H1 (cell line): ENCODE measurements around the gene PASK. TPM values are rescaled to one million over a fixed set of nuclear protein-coding genes. Genes with fewer than 3 reads are reported as not detected.

Experiments used
- CTCF ChIA-PET: fragments of 300-600 bp; sonication (Branson Sonifier 250); formaldehyde crosslinking; loops from one replicate; lab custom pipeline; 2021; ENCODE audit not compliant: partially characterized antibody; lab: Charles Lee
- POLR2A ChIA-PET: fragments of 300-600 bp; sonication (Branson Sonifier 250); formaldehyde crosslinking; loops from one replicate; lab custom pipeline; 2021; ENCODE audit warnings: inconsistent platforms; ENCODE audit not compliant: partially characterized antibody; lab: Charles Lee
- DNase-seq, 2 experiments: peaks; one replicate each; pipeline versions ENCODE4 v3.0.0 to v3.0.0-alpha.2; 2010 to 2022; ENCODE audit warnings: low spot score in 2 of 2, low read depth in 1 of 2, mixed read lengths in 1 of 2
- FAIRE-seq: peaks from 2 replicates; lab custom pipeline; 2011; peaks lifted over from hg19 to GRCh38; lab: Jason Lieb, UNC
- H2AFZ ChIP-seq: 2 replicates; pipeline ENCODE4 v1.8.1; 2012; ENCODE audit warnings: low read length, inconsistent platforms
- H2AK5ac ChIP-seq: 2 replicates; pipeline ENCODE4 v1.6.1; 2013; ENCODE audit warnings: low read depth, low read length
- H2BK120ac ChIP-seq: replicated peaks from 2 replicates; pipeline ENCODE3; 2013; ENCODE audit warnings: low read depth, low read length, inconsistent platforms
- H2BK12ac ChIP-seq: 2 replicates; pipeline ENCODE4 v1.6.1; 2013; ENCODE audit warnings: low read depth, low read length
- H2BK15ac ChIP-seq: 2 replicates; pipeline ENCODE4 v1.6.1; 2013; ENCODE audit warnings: low read length
- H2BK20ac ChIP-seq: 2 replicates; pipeline ENCODE4 v1.6.1; 2013; ENCODE audit warnings: low read length
- H2BK5ac ChIP-seq: 2 replicates; pipeline ENCODE4 v1.6.1; 2013; ENCODE audit warnings: low read depth, low read length
- H3K14ac ChIP-seq: 2 replicates; pipeline ENCODE4 v1.6.1; 2013; ENCODE audit warnings: inconsistent platforms; ENCODE audit not compliant: insufficient read length
- H3K18ac ChIP-seq: 2 replicates; pipeline ENCODE4 v1.6.1; 2013; ENCODE audit warnings: low read length; ENCODE audit errors: extremely low read depth
- H3K23ac ChIP-seq: 2 replicates; pipeline ENCODE4 v1.6.1; 2013; ENCODE audit warnings: inconsistent platforms; ENCODE audit not compliant: insufficient read length
- H3K23me2 ChIP-seq: 2 replicates; pipeline ENCODE4 v1.6.1; 2013; ENCODE audit warnings: low read depth, low read length
- H3K27ac ChIP-seq: 2 replicates; pipeline ENCODE4 v1.6.1; 2011; ENCODE audit warnings: low read depth, low read length, inconsistent platforms
- H3K27me3 ChIP-seq, 4 experiments: replicated peaks in 1 of 4; 1 replicate in 1 of 4; 2 replicates in 3 of 4; pipeline versions ENCODE4 v1.6.1 to v1.8.1; 2011 to 2013; ENCODE audit warnings: low read length in 3 of 4, mild to moderate bottlenecking in 3 of 4, inconsistent platforms in 2 of 4, mixed read lengths in 2 of 4, moderate library complexity in 1 of 4; ENCODE audit not compliant: control insufficient read depth in 3 of 4, insufficient read depth in 3 of 4; ENCODE audit errors: extremely low read depth in 1 of 4
- H3K36me3 ChIP-seq, 4 experiments: 2 replicates each; pipeline versions ENCODE4 v1.6.1 to v1.8.1; 2011 to 2013; ENCODE audit warnings: mild to moderate bottlenecking in 4 of 4, low read length in 3 of 4, moderate library complexity in 2 of 4, control low read depth in 1 of 4, inconsistent platforms in 1 of 4; ENCODE audit not compliant: insufficient read depth in 4 of 4, control insufficient read depth in 2 of 4
- H3K4ac ChIP-seq: replicated peaks from 2 replicates; pipeline ENCODE3; 2013; ENCODE audit warnings: low read length, low read depth, mixed read lengths, inconsistent platforms; ENCODE audit not compliant: insufficient read length
- H3K4me1 ChIP-seq, 4 experiments: replicated peaks in 1 of 4; 1 replicate in 1 of 4; 2 replicates in 3 of 4; pipeline versions ENCODE4 v1.6.1 to v1.8.1; 2011 to 2013; ENCODE audit warnings: low read length in 3 of 4, inconsistent platforms in 2 of 4, mixed read lengths in 1 of 4; ENCODE audit not compliant: insufficient read depth in 4 of 4, control insufficient read depth in 3 of 4
- H3K4me2 ChIP-seq, 2 experiments: 2 replicates each; pipeline versions ENCODE4 v1.6.1 to v1.8.1; 2011 to 2013; ENCODE audit warnings: low read depth in 2 of 2, low read length in 2 of 2, control low read depth in 1 of 2, inconsistent platforms in 1 of 2, mild to moderate bottlenecking in 1 of 2; ENCODE audit not compliant: insufficient read depth in 1 of 2
- H3K4me3 ChIP-seq, 4 experiments: fragments of 200-600, 300-600 bp in 1 of 4; sonication (generic), shearing (Covaris generic), sonication (Bioruptor Twin) in 1 of 4; 2 replicates each; pipeline versions ENCODE4 v1.5.1 to v1.8.1; 2011 to 2016; ENCODE audit warnings: low read length in 4 of 4, low read depth in 3 of 4, control low read depth in 2 of 4, inconsistent platforms in 2 of 4, mild to moderate bottlenecking in 2 of 4, mixed read lengths in 1 of 4, moderate library complexity in 1 of 4; ENCODE audit not compliant: insufficient read depth in 2 of 4; ENCODE audit errors: extremely low read depth in 1 of 4
- H3K56ac ChIP-seq: replicated peaks from 2 replicates; pipeline ENCODE3; 2013; ENCODE audit warnings: low read depth, mild to moderate bottlenecking, mixed read lengths, low read length, inconsistent platforms; ENCODE audit not compliant: insufficient read length
- H3K79me1 ChIP-seq: 2 replicates; pipeline ENCODE4 v1.6.1; 2013; ENCODE audit warnings: low read depth, low read length, control low read depth
- H3K79me2 ChIP-seq, 2 experiments: 2 replicates each; pipeline versions ENCODE4 v1.6.1 to v1.8.1; 2012 to 2013; ENCODE audit warnings: low read length in 2 of 2, mild to moderate bottlenecking in 2 of 2, inconsistent platforms in 1 of 2; ENCODE audit not compliant: insufficient read depth in 2 of 2, control insufficient read depth in 1 of 2
- H3K9ac ChIP-seq, 4 experiments: replicated peaks in 1 of 4; 1 replicate in 1 of 4; 2 replicates in 3 of 4; pipeline versions ENCODE4 v1.6.1 to v1.8.1; 2011 to 2013; ENCODE audit warnings: low read depth in 3 of 4, low read length in 3 of 4, control low read depth in 2 of 4, mild to moderate bottlenecking in 2 of 4, moderate library complexity in 2 of 4, inconsistent platforms in 1 of 4; ENCODE audit errors: extremely low read depth in 1 of 4
- H3K9me3 ChIP-seq, 2 experiments: 2 replicates each; pipeline versions ENCODE4 v1.6.1 to v1.8.1; 2012 to 2013; ENCODE audit warnings: mild to moderate bottlenecking in 2 of 2, moderate library complexity in 2 of 2, control low read depth in 1 of 2, inconsistent platforms in 1 of 2, low read depth in 1 of 2, low read length in 1 of 2, mixed read lengths in 1 of 2; ENCODE audit not compliant: insufficient read depth in 2 of 2
- H4K20me1 ChIP-seq, 2 experiments: replicated peaks in 1 of 2; 2 replicates each; pipeline versions ENCODE3 to v1.8.1; 2011 to 2013; ENCODE audit warnings: inconsistent platforms in 2 of 2, low read length in 2 of 2, mild to moderate bottlenecking in 1 of 2; ENCODE audit not compliant: insufficient read depth in 2 of 2, control insufficient read depth in 1 of 2
- H4K5ac ChIP-seq: 2 replicates; pipeline ENCODE4 v1.6.1; 2013; ENCODE audit warnings: low read length, low read depth, mixed read lengths, inconsistent platforms; ENCODE audit not compliant: insufficient read length
- H4K8ac ChIP-seq: 2 replicates; pipeline ENCODE4 v1.8.0; 2013; ENCODE audit warnings: mild to moderate bottlenecking, moderate library complexity, low read length, inconsistent platforms; ENCODE audit not compliant: insufficient read depth; ENCODE audit errors: extremely low read depth
- H4K91ac ChIP-seq: replicated peaks from 2 replicates; pipeline ENCODE3; 2013; ENCODE audit warnings: low read length, mixed read lengths, inconsistent platforms; ENCODE audit not compliant: insufficient read length
- BRCA1 ChIP-seq: IDR thresholded peaks from 2 replicates; pipeline ENCODE4 v1.6.1; 2012; ENCODE audit warnings: low read depth, low read length, improper control_type of control experiment
- CHD1 ChIP-seq: IDR thresholded peaks from 2 replicates; pipeline ENCODE4 v1.6.1; 2012; ENCODE audit warnings: low read depth, low read length, improper control_type of control experiment
- FOSL1 ChIP-seq: IDR thresholded peaks from 2 replicates; pipeline ENCODE4 v1.6.1; 2011; ENCODE audit warnings: mild to moderate bottlenecking, low read depth, low read length, moderate library complexity; ENCODE audit not compliant: insufficient read depth
- POLR2AphosphoS5 ChIP-seq: IDR thresholded peaks from 2 replicates; pipeline ENCODE4 v1.6.1; 2011; ENCODE audit warnings: low read depth, low read length
- RBBP5 ChIP-seq: IDR thresholded peaks from 2 replicates; pipeline ENCODE4 v1.7.1; 2012; ENCODE audit warnings: low read depth, mild to moderate bottlenecking, inconsistent platforms, low read length, moderate library complexity, borderline replicate concordance
- SP4 ChIP-seq: IDR thresholded peaks from 2 replicates; pipeline ENCODE4 v1.6.1; 2012; ENCODE audit warnings: low read length, inconsistent platforms
- TEAD4 ChIP-seq: IDR thresholded peaks from 2 replicates; pipeline ENCODE4 v1.6.1; 2012; ENCODE audit warnings: low read depth, low read length, inconsistent platforms, mixed read lengths
- WGBS, 2 experiments: shearing (Covaris generic) in 1 of 2; methylation state at CpG; one replicate each; pipeline versions ENCODE4 v1.1.6 to v1.1.7; 2013 to 2015; ENCODE audit warnings: low lambda C conversion rate in 2 of 2, mixed read lengths in 2 of 2, inconsistent platforms in 1 of 2, low coverage in 1 of 2, missing lambda C conversion rate in 1 of 2; ENCODE audit not compliant: insufficient replicate concordance in 2 of 2, insufficient coverage in 1 of 2, insufficient read length in 1 of 2; ENCODE audit errors: extremely low coverage in 1 of 2, missing lambda C conversion rate in 1 of 2; 5-methylcytosine and 5-hydroxymethylcytosine counted together
- long read RNA-seq, 2 experiments: library from RNA in 1 of 2; library from capped mRNA in 1 of 2; stranded (forward); transcript quantifications; one replicate each; pipeline ENCODE4 v2.0.0, GENCODE V29; 2021; ENCODE audit warnings: inconsistent platforms in 1 of 2
- polyA minus RNA-seq, 3 experiments: library from RNA; depleted of rRNA, polyadenylated mRNA; stranded (reverse); fragments of >200 nt; gene quantifications; 1 replicate in 2 of 3; 2 replicates in 1 of 3; pipeline ENCODE4 v1.2.3, GENCODE V29; 2011
- polyA plus RNA-seq, 7 experiments: library from polyadenylated mRNA; depleted of rRNA in 3 of 7; stranded (reverse) in 5 of 7; unstranded in 2 of 7; fragments of >200 nt in 5 of 7; fragments of 200-250 nt in 2 of 7; gene quantifications; 1 replicate in 5 of 7; 2 replicates in 1 of 7; 4 replicates in 1 of 7; pipeline versions ENCODE4 v1.2.1 to v1.2.3, GENCODE V29; 2011 to 2013; ENCODE audit warnings: missing spikeins in 2 of 7, mixed read lengths in 2 of 7
- total RNA-seq: library from RNA; stranded (reverse); fragmentation: NEBNext Ultra II Directional; extraction: Animal tissue kit (Norgen Biotek cat#: 25700); gene quantifications from 2 replicates; pipeline ENCODE4 v1.2.1, GENCODE V29; 2021

The PASK gene
- 57.3 and 66.1 TPM in 2 replicates for total RNA-seq
- polyA plus RNA-seq (2011; rRNA removed): 20.5 and 26.5 TPM in 2 replicates
- 27.6 TPM for polyA plus RNA-seq (2011; cell fraction: cytosol; rRNA removed)
- polyA plus RNA-seq (2011; cell fraction: nucleus; rRNA removed): 79.7 TPM
- 33.4 to 42.9 TPM (median 37.3 TPM) in 4 replicates for polyA plus RNA-seq (2012, experiment 1 of 2)
- polyA plus RNA-seq (2012, experiment 2 of 2): 15.1 TPM
- 19.8 TPM for polyA plus RNA-seq (2013, experiment 1 of 2)
- polyA plus RNA-seq (2013, experiment 2 of 2): 18.0 TPM
- 45.6 and 47.9 TPM in 2 replicates for polyA minus RNA-seq (2011; rRNA and poly(A)+ RNA removed)
- 21.8 TPM for polyA minus RNA-seq (2011; cell fraction: cytosol; rRNA and poly(A)+ RNA removed)
- polyA minus RNA-seq (2011; cell fraction: nucleus; rRNA and poly(A)+ RNA removed): 36.7 TPM
- long read RNA-seq, experiment 1, partial matches to known transcripts: 15 of 17 reads
- long read RNA-seq, experiment 1, other reads (novel, unspliced or antisense): 2 of 17 reads
- long read RNA-seq, experiment 2, full-length matches to known transcripts: 2 of 6 reads
- long read RNA-seq, experiment 2, partial matches to known transcripts: 3 of 6 reads
- long read RNA-seq, experiment 2, other reads (novel, unspliced or antisense): 1 of 6 reads

- H2BK5ac ChIP-seq: no peak within 1 kb of the TSS
- ChIA-PET POLR2A (interaction anchor here (0.6 to 2.2 kb wide), 10 partner anchors 12 to 488 kb away, joined by 3 to 10 read pairs (median 3); partner anchors contain the start of genes ATG4B, MTERF4 and THAP4), CTCF (interaction anchor here (0.8 to 3.2 kb wide), 6 partner anchors 9 to 315 kb away, joined by 3 to 15 read pairs (median 4); no protein-coding TSS in a partner anchor)
- peaks cover 0 to 11% (median 7%) of the 10 kb centered on the region in 4 experiments; a peak in 6 of 7 replicates for H3K4me1 ChIP-seq
- H3K36me3 ChIP-seq: no peaks in the 10 kb centered on the region
- 0 out of 7 replicates have a peak, but pooled peaks cover 0 to 3% (median 2%) of the 10 kb centered on the region in 4 experiments for H3K27me3 ChIP-seq
- H2AK5ac ChIP-seq: no peak within 1 kb of the TSS
- H4K5ac ChIP-seq: peak within 1 kb of the TSS; percentile 10
- H2AFZ ChIP-seq: peak within 1 kb of the TSS; percentile 77; the same call in 1 of the 2 replicates
- peaks cover 1 to 12% of the 10 kb centered on the region in 2 experiments for H4K20me1 ChIP-seq
- H3K23ac ChIP-seq: no peak within 1 kb of the TSS
- peaks cover 7% of the 10 kb centered on the region; the same call in 1 of the 2 replicates for H3K23me2 ChIP-seq
- H3K18ac ChIP-seq: peak within 1 kb of the TSS; percentile 60; the same call in 1 of the 2 replicates
- H3K79me2 ChIP-seq: peaks cover under 1 to 36% of the 10 kb centered on the region in 2 experiments; a peak in 3 of 4 replicates
- H3K79me1 ChIP-seq: peaks cover 9% of the 10 kb centered on the region
- no peak within 1 kb of the TSS for H2BK120ac ChIP-seq
- peak within 1 kb of the TSS; percentile 62 to 96 (median 74) for H3K9ac ChIP-seq
- H3K14ac ChIP-seq: no peak within 1 kb of the TSS
- 1% methylated on average over 55 of the region's 88 CpGs; no CpG with 5 or more reads in 1 of the 2 experiments for WGBS, 2 experiments
- H2BK12ac ChIP-seq: peak within 1 kb of the TSS; percentile 60; the same call in 1 of the 2 replicates
- H3K9me3 ChIP-seq: no peaks in the 10 kb centered on the region
- peak within 1 kb of the TSS; percentile 48 for H3K56ac ChIP-seq
- H2BK15ac ChIP-seq: no peak within 1 kb of the TSS
- peak within 1 kb of the TSS; percentile 92 for H4K8ac ChIP-seq
- H3K4me2 ChIP-seq: peak within 1 kb of the TSS; percentile 71 to 98
- H4K91ac ChIP-seq: no peak within 1 kb of the TSS
- DNase-seq (peak; percentile 84 to 93), FAIRE-seq (peak; percentile 70)
- no peak within 1 kb of the TSS for H2BK20ac ChIP-seq
- H3K4me3 ChIP-seq: peak within 1 kb of the TSS; percentile 71 to 83 (median 79)
- no peak within 1 kb of the TSS for H3K27ac ChIP-seq
- peak within 1 kb of the TSS; percentile 23 for H3K4ac ChIP-seq
- TF ChIP-seq TEAD4: no peak
- TF ChIP-seq CHD1: no peak
- TF ChIP-seq RBBP5: peak; percentile 30; the same call in 1 of the 2 replicates
- TF ChIP-seq BRCA1: no peak
- no peak for TF ChIP-seq SP4
- TF ChIP-seq FOSL1: no peak
- 0 out of 2 replicates have a peak, but pooled peaks have one; percentile 29 for TF ChIP-seq POLR2AphosphoS5
Observed at GRCh38 chr2:241148891-241149674, at the start of gene PASK. Gene PASK (minus strand): TSS chr2:241149472. CDS start chr2:241143032, 6,440 bp downstream.
